Kidney capillary endothelial cell (primary cell): ENCODE data around the gene KPNA3.

Experiments used
- DNase-seq: peaks from one replicate; pipeline ENCODE4 v3.0.0-alpha.2; 2018; ENCODE audit warnings: low spot score

KPNA3 gene

DNA sequence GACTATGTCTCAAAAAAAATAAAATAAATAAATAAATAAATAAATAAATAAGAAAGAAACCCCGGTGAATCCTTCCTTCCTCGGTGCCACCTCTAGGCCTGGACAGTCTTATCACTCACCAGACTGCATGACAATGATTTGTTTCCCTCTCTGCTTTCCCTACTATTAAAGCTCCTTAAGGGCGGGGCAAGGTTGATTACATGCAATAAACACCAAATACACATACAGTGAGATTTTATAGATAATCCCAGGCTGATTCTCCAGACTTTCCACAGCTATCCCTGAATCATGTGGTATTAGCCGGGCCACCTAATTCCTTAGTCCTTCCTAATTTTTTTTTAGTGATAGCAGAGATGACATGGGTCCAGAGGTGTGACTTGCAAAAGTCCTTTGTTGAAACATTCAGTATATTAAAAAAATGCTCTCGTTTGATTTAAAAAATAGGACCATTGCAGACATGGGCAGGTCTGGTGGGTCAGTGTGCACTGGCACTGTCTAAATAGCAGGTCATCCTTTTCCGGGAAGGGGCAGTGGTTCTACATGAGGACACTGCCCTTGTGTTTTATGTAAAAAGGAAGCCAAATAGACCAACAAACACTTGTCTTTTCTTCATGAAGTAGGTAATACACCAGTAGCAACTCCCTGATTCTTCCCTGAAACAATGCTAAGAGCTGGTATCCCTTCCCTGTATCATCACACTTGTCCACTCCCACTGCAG is 115.7 kb downstream of the KPNA3 start:
- DNase-seq: no peak

DNA sequence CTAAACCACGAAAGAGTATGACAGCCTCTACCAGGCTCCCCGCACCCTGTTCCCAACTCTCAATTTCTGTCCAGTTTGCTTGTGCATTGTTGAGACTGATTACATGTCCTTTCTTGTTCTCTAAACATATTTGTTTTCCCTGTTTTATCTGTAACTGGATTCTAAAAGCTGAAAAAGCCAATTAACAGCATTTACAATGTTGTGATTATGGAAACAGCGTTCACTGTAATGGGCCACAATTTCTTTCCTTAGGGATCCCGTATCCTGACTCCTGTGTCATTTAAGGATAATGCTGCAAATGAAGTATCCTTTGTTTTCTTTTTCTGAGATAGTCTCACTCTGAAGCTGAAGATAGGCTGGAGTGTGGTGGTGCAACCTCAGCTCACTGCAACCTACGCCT is 121.7 kb downstream of the KPNA3 start:
- no peak for DNase-seq

DNA sequence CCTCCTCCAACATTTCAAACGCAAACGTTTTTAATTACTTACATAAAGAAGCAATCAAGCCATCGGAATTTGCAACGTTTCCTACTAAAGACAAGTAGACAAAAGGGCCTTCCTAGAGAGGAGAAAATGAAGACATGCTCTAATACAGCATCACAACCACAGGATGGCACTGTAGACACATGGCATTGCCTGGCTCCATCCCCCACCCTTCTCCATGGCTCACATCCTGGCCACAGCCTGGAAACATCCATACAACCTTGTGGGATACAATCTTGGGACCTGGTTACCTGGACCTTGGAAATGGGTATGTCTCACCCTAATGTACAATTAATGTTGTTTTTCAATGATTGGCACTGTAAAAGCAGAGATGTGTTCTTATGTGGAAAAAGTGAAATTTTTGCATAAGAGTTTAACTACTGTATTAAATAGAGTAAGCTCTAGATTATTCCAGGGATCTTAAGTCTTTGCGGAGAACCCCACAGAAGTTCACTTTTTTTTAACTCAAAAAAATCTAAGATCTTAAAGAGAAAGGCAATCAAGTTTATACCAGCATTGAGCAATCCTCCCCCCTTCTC is 122.7 kb downstream of the KPNA3 start:
- peak; percentile 83 for DNase-seq

DNA sequence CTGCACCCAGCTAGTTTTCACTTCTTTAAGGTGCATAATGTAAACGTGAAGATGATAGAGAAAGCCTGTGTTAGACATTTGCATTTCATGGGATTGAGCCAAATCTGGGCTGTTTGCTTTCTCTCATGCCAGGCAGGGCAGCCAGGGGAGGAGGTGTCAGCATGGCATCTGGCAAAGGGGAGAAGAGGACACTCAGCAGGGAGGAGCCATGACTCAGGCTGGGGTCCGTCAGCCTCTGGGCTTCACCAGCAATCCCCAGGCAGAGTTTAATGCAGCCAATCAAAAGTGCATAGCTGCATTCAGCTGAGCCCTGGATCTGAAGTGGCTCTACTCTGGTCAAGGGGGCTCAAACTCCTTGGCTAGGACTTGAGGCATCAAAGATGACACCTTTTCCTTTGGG is 124.7 kb downstream of the KPNA3 start:
- DNase-seq: no peak

DNA sequence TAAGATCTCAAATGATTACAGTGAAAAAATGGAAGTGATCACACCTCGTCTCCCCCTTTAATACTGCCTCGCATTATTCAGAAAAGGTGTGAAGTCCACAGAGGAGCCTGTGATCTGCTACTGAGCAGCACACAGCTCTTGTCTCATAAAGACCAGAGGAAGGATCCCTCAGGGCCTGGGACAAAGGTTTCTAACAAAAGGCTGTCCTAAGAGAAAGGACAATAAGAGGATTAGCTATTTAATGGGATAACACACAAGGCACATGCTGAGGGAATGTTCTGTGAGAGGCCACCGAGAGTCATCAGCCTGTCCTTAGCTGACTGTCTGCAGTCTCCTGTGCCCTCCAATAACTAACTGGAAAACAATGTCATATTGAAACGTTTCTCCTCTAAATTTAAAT is 127.9 kb downstream of the KPNA3 start:
- no peak for DNase-seq

DNA sequence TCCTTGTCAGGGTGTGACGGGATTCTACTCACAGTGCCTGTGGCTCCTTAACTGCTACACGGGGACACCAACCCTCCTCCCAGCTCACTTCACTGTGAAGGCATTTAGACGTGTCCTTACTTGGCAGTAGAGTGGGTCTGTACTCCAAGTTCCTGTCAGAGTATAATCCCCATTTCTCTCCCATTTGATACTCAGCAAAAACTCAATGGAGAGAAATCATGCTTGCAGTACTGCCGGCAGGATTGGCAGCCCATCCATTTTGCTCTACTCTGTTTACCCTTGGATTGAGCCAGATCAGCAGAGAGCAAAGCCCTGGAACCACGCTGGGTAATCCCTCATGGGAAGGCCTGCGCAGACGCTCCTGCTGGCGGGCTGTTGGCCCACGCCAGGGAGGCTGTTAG is 135.2 kb downstream of the KPNA3 start:
- DNase-seq: no peak

DNA sequence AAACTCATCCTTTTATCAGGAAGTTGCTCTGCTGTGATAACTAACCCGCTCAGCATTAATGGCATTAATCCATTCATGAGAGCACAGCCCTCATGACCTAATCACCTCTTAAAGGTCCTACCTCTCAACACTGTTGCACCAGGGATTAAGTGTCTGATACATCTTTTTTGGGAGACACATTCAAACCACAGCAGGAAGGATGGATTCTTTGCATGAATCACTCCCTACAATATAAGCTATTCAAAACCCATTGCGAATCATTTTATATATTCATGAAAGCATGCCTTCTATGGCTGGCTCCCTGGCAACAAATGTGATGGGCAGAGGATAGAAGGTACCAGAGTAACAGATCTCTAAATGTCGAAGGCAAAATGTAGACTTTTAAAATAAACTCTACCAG is 136.6 kb downstream of the KPNA3 start:
- no peak for DNase-seq

DNA sequence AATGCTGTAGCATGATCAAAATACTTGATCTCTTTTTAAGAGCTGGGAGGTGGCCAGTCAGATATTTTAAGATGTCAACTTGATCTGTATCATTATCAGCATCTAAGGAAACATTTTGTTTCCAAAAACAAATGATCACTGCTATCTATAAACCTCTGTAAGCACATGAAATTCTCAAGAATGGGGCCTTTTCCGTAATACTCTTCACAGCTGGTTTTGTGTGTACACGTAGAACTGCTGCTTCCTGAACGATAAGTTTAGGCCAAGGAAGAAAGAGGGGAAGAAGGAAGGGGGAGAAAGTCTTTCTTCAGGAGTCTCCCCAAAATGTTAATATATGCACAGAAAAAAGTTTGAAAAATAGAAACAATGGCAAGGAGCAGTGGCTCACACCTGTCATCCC is 138.5 kb downstream of the KPNA3 start:
- no peak for DNase-seq

DNA sequence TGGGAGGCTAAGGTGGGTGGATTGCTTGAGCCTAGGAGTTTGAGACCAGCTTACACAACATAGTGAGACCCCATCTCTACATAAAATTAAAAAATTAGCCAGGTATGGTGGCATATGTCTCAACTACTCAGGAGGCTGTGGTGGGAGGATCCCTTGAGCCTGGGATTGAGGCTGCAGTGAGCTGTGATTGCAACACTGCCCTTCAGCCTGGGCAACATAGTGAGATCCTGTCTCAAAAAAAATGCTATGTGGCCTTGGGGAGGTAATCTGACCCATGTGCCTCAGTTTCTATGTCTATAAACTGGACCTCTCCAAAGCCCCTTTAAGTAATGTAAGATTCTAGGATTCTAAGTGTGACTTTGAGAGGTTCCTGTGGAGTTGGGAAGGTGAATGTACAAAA is 139.0 kb downstream of the KPNA3 start:
- no peak for DNase-seq

DNA sequence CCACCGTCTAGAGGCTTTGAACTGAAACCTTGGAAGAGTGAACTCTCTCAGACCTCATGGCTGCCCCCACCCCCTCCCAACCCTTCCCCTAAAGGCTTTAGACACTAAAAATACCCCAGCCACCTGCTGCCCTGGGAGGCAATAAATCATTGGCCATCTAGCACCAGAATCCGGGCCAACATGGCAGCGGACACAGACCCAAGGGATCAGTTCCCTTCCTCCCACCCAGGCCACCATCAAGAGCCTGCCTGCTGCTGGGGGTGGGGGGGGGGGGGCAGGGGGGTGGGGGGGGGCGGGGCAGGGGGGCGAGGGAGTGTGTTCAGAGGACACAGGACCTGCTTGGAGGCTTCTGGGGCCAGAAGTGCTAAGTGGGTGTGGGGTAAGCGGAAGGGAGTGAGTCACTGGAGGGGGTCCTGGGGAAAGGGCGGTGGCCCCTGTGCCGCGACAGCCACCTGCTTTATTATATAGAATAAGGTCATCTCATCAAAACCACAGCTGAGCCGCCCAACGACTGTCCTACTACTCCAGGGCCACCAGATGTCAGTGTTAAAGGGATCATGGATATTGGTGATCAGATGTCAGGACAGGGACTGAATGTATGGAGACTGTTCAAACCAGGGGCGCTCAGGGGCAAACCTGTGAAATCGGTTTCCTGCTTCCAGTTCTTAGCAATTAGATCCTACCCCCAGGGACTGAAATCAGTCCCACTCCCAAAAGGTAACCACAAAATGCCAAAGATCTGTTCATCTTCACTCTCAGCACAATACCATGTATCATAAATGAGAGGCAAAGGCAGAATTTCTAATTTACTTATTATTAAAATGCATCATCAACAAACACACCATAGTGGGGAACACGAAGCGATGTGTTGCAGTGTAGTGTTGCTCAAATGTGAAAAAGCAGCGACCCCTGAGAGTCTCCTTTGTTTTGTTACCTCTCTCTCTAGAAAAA is 139.9 kb downstream of the KPNA3 start:
- peak; percentile 53 for DNase-seq

DNA sequence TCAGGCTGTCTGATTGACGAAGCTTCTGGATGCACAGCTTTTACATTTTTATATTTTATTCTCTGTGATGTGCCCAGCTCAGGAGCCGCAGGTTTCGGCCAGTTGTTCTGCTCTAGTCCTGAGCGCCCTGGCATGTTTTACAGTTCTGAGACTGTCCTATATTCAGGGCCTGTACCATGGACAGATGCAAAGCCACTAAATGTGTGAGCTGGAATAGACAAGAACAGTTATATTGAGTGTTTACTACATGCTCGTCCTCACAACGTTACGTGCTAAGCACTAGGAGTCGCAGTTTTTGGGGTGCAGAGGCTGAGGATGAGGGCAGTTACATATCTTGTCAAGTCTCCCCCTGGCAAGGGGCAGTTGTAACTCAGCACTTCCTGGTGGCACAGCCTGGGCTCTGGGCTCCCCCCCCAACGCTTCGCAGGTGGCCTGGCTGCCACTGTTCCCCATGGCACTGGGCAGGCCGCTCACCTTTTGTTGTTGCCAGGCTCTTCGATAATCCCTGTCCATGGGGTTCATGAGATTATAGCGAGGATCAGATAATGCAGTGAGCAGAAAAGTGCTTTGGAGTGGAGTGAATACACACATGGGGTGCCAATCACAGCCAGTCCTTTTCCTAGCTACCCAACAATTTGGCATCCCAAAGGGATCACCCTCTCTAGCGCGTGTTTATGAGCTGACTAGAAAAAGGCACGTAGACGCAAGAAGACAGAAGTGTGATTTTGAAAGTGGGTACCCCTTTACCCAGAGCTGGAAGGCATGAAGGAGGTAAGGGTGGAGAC is 140.7 kb downstream of the KPNA3 start:
- DNase-seq: no peak

DNA sequence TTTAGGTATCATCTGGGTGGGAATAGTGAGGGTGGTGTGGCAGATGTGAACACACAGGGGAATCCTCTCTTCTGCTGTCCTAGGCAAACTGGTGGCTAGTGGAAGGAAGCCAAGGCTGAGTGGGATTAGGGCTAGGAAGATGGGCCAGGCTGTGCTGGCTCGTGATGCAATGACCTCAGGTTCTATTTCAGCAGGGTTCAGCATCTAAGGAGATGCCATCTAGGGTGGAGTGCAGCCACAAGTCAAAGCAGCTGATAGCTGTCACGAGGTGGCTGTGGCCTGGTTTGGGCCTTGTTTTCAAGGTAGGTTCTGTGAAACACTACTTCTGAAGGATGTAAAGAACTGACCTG is 142.5 kb downstream of the KPNA3 start:
- no peak for DNase-seq
